ENCODE measurements around the gene BCDIN3D.

DNA sequence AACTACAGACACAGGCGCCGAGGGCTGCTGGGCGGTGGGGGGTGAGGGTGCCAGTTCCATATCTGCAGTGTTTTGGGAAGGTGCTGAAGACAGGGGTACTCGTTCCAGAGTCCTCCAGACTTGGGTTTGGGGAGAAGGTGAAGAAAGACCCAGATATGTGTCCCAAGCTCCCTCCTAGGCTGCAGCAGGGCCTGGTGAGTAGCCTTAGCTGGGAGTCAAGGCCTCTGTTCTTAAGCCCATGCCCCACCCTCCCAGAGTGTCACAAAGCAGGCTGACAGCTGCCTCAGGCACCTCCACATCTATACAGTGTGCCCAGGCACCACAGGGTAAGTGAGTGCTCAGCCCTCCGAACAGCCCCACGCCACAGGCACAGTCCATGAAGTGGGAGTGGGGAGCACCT lies 19.0 kb downstream of the BCDIN3D start:
- TF ChIP-seq, protein P1, sequence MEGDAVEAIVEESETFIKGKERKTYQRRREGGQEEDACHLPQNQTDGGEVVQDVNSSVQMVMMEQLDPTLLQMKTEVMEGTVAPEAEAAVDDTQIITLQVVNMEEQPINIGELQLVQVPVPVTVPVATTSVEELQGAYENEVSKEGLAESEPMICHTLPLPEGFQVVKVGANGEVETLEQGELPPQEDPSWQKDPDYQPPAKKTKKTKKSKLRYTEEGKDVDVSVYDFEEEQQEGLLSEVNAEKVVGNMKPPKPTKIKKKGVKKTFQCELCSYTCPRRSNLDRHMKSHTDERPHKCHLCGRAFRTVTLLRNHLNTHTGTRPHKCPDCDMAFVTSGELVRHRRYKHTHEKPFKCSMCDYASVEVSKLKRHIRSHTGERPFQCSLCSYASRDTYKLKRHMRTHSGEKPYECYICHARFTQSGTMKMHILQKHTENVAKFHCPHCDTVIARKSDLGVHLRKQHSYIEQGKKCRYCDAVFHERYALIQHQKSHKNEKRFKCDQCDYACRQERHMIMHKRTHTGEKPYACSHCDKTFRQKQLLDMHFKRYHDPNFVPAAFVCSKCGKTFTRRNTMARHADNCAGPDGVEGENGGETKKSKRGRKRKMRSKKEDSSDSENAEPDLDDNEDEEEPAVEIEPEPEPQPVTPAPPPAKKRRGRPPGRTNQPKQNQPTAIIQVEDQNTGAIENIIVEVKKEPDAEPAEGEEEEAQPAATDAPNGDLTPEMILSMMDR (IDR thresholded peaks at IDR 0.05), result no peak
- TF ChIP-seq RXRA (IDR thresholded peaks at IDR 0.05; ENCODE audit: borderline replicate concordance, low read depth) (no peak), YY1 (IDR thresholded peaks at IDR 0.05; ENCODE audit: low read depth) (no peak), MEF2A (IDR thresholded peaks at IDR 0.05; ENCODE audit: borderline replicate concordance, low read depth) (no peak), EP300 (IDR thresholded peaks at IDR 0.05; ENCODE audit: borderline replicate concordance in 1 of 2, low read depth in 1 of 2, low read length in 1 of 2) (no peak), GABPA (IDR thresholded peaks at IDR 0.05; ENCODE audit: low read depth) (no peak), SMC3 (IDR thresholded peaks at IDR 0.05; ENCODE audit: low read depth, low read length) (no peak), TAF1 (IDR thresholded peaks at IDR 0.05; ENCODE audit: borderline replicate concordance, low read depth, low read length) (no peak), ELF1 (IDR thresholded peaks at IDR 0.05) (no peak), MXI1 (IDR thresholded peaks at IDR 0.05; ENCODE audit: low read depth, low read length) (no peak)
- TF ChIP-seq, protein P2, sequence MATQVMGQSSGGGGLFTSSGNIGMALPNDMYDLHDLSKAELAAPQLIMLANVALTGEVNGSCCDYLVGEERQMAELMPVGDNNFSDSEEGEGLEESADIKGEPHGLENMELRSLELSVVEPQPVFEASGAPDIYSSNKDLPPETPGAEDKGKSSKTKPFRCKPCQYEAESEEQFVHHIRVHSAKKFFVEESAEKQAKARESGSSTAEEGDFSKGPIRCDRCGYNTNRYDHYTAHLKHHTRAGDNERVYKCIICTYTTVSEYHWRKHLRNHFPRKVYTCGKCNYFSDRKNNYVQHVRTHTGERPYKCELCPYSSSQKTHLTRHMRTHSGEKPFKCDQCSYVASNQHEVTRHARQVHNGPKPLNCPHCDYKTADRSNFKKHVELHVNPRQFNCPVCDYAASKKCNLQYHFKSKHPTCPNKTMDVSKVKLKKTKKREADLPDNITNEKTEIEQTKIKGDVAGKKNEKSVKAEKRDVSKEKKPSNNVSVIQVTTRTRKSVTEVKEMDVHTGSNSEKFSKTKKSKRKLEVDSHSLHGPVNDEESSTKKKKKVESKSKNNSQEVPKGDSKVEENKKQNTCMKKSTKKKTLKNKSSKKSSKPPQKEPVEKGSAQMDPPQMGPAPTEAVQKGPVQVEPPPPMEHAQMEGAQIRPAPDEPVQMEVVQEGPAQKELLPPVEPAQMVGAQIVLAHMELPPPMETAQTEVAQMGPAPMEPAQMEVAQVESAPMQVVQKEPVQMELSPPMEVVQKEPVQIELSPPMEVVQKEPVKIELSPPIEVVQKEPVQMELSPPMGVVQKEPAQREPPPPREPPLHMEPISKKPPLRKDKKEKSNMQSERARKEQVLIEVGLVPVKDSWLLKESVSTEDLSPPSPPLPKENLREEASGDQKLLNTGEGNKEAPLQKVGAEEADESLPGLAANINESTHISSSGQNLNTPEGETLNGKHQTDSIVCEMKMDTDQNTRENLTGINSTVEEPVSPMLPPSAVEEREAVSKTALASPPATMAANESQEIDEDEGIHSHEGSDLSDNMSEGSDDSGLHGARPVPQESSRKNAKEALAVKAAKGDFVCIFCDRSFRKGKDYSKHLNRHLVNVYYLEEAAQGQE (IDR thresholded peaks at IDR 0.05; ENCODE audit: low read depth, low read length), result no peak
- TF ChIP-seq, protein P3, sequence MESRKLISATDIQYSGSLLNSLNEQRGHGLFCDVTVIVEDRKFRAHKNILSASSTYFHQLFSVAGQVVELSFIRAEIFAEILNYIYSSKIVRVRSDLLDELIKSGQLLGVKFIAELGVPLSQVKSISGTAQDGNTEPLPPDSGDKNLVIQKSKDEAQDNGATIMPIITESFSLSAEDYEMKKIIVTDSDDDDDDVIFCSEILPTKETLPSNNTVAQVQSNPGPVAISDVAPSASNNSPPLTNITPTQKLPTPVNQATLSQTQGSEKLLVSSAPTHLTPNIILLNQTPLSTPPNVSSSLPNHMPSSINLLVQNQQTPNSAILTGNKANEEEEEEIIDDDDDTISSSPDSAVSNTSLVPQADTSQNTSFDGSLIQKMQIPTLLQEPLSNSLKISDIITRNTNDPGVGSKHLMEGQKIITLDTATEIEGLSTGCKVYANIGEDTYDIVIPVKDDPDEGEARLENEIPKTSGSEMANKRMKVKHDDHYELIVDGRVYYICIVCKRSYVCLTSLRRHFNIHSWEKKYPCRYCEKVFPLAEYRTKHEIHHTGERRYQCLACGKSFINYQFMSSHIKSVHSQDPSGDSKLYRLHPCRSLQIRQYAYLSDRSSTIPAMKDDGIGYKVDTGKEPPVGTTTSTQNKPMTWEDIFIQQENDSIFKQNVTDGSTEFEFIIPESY (IDR thresholded peaks at IDR 0.05; ENCODE audit: borderline replicate concordance, low read depth), result no peak
- TF ChIP-seq, protein P4, sequence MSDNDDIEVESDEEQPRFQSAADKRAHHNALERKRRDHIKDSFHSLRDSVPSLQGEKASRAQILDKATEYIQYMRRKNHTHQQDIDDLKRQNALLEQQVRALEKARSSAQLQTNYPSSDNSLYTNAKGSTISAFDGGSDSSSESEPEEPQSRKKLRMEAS (IDR thresholded peaks at IDR 0.05; ENCODE audit: low read depth), result no peak
